NCI-H526 treated with DMSO at 0.1 percent for 48 hours (cell line): ENCODE results near the gene NDUFA8.

Experiments used
- DNase-seq: peaks from one replicate; lab custom pipeline; 2025; lab: John Stamatoyannopoulos, UW

The NDUFA8 gene

DNA sequence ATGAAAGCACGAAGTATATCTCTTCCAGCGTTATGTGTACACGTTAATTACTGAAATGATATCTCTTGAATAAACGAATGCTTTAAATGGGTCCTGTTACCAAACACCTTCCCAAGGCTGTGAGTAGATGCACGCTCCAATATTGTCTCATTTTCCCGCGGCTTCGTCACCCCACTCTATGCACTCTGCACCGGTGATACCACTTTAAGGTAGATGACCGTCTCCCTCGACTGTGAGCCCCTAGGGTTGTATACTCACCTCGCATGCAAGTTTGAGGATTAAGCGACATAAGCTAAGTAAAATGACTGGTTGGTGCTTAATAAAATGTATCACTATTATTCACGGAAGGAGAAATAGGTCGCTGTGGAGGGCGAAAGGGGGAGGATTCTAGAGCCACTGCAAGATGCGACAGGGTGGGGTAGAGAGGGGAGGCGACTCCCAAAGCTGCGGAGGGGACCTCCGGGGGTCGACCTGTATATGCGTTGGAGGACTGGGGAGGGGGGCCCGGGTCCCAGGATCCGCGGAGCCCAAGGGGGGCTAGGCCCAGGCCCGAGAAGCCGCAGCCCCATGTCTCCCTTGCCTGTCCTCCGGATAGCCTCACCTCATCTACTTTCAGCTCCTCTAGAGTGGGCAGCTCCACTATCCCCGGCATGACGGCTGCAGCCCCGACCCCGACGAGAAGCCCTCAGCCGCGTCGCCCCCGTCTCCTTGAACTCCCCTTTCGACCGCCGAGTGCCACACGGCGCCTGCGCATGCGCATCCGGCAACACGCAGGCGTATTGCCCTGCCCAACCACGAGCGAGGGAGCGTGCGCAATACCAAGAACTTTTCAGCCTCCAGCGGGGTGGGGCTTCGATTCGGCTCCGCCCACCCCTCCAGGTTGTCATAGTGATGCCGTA, at the start of gene NDUFA8, which contains the start of gene MORN5:
Gene NDUFA8, minus strand, starts transcription at position 754 of the 899 bp plus-strand sequence. Its CDS starts 102 bp downstream, at position 652.
Gene MORN5, plus strand, starts transcription at position 883 of the 899 bp plus-strand sequence. CDS start 65 bp downstream, outside the sequence.
- DNase-seq: peak; percentile 75

DNA sequence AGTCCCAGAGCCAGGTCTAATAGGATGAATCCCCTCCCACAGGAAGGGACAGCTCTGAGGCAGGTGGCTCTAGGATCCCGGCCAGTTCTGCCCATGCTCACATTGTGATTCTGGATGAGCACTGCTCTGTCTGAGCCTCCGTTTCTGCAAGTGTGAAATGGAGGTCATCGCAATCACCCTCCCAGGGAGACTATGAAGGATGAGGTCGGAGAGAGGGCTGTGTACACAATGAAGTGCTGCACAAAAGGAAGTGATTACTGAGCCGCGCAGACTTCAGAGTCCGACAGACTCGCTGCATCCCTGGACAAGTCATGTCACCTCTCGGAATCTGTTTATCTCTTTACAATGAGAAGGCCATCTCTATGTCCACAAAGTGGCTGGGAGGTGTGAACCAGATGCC, 47.5 kb upstream of the NDUFA8 start:
- DNase-seq: no peak

GRCh38 chr9:122206118-122207046, 46.8 kb upstream of the NDUFA8 start:
- no peak for DNase-seq

- DNase-seq: no peak
These were observed 45.6 kb upstream of the NDUFA8 start for GRCh38 chr9:122205176-122205575.

DNA sequence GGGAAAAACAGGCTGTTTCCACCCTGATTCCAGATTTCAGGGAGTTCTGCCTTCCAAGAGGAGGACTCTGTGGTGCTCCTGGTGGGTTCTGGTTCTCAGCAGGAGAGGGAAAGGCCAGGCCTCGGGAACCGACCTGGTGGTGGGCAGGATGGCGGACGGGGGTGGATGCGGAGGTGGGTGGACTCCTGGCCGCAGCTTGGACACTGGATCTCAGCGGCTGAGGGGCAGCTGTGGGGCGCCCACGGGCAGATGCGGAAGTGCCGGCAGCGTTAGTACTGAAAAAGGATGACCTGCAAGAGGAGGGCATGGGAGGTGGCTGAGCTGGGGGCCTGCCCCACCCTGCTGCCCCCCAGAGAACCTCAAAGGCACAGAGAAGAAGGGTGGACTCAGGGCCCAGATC, 44.9 kb upstream of the NDUFA8 start:
- DNase-seq: no peak

DNA sequence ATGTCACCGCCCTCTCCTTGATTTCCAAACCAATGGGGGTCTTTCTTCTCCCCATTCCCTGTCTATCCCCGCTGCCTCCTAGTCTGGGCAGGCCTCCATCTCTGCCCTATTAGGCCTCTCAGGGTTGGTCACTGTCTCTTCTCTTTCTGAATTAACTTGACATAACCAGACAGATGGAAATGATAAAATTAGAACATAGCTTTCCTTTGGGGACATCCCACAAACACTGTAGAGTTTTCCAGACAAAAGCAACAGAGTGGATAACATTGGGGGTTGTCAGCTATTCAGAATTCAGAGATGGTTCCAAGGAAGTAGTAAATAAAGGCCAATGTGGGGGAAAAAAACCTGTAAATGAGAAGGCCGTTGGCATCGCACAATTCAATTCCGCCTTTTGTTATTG, 44.5 kb upstream of the NDUFA8 start:
- no peak for DNase-seq

DNA sequence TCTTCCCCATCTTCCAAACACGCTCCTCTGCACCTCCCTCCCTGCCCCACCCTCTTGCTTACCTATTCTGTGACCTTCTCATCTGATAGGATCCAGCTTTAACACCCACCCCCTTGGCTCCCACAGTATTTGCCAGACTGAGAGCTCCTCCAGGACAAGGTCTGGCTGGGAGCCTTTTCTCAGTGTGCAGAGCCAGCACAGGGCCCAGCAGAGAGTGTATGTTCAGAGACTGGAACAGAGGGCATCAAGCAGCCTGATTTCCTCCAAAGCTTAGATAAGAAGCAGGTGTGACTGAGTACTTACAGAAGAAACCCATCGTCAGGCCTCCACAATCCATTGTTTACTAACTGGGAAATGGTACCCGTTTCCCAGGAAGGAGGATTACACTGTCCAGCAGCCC, 42.5 kb upstream of the NDUFA8 start:
- no peak for DNase-seq

DNA sequence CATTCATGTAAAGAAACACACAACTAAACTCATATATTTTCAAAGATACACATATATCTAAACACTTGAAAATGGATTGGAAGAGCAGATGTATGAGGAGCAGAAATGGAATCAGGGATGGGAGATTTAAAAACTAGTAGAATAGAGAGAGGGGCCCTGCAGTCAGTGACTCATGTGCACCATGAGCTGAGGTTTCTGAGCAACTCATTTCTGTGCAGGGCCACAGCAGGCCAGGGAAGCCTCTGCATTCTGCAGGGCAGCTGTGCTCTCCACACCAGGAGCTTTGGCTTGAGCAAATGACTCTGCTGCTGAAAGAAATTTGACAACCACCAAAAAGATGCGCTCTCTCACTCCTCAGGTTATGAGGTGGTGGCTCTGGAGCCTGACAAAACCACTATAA, 42.1 kb upstream of the NDUFA8 start:
- no peak for DNase-seq

GRCh38 chr9:122200960-122201595, 41.5 kb upstream of the NDUFA8 start:
- no peak for DNase-seq

GRCh38 chr9:122197882-122198281, 38.3 kb upstream of the NDUFA8 start:
- DNase-seq: no peak

- DNase-seq: peak; percentile 28
These were observed 37.8 kb upstream of the NDUFA8 start for GRCh38 chr9:122197426-122197825.

DNA sequence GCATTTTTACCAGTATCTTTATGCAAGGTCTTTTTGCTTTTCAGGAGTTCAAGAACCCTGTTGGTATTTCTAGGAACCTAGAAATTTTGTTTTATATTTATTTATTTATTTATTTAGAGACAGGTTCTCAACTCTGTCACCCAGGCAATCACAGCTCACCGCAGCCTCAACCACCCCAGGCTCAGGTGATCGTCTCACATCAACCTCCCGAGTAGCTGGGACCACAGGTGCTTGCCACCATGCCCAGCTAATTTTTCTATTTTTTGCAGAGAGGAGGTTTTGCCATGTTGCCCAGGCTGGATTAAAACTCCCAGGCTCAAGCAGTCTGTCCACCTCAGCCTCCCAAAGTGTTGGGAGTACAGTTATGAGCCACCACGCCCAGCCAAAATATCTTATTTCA, 36.3 kb upstream of the NDUFA8 start:
- no peak for DNase-seq

DNA sequence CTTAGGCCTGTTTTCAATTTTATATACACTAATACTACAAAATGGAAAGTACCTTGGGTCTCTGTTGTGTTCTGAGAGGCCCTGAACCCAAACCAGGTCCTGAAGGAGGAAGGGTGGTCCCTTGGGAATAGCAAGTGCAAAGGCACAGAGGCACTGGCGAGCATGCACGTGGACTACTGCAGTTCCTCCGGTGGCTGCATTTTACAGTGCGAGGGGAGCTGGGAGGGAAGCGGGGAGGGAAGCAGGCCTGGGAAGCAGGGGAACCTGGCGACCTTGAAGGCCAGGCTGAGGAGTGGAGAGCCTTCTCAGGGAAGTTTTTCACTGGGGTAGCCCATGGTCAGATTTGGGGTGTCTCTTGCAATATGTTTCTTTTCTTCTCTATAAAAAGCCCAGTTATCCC, 34.1 kb upstream of the NDUFA8 start:
- no peak for DNase-seq

DNA sequence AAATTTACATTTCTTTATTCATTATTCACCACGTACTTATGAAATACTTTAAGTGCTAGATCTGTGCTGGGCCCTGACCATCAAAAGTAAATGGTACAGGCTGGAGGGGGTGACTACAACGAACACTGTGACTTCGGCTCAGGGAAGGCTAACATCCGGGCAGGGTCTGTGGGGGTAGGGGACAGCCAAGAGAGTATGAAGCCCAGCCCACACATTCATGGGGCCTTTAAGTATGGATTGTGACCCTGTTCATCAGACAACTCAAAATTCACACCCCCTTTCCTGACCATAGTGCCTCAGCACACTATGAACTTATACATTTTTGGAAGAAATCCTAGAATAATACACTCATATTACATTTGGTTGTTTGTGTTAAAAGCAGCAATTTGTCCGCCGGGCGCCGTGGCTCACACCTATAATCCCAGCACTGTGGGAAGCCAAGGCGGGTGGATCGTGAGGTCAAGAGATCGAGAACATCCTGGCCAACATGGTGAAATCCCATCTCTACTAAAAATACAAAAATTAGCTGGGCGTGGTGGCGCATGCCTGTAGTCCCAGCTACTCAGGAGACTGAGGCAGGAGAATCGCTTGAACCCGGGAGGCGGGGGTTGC, 33.4 kb upstream of the NDUFA8 start:
- DNase-seq: no peak

DNA sequence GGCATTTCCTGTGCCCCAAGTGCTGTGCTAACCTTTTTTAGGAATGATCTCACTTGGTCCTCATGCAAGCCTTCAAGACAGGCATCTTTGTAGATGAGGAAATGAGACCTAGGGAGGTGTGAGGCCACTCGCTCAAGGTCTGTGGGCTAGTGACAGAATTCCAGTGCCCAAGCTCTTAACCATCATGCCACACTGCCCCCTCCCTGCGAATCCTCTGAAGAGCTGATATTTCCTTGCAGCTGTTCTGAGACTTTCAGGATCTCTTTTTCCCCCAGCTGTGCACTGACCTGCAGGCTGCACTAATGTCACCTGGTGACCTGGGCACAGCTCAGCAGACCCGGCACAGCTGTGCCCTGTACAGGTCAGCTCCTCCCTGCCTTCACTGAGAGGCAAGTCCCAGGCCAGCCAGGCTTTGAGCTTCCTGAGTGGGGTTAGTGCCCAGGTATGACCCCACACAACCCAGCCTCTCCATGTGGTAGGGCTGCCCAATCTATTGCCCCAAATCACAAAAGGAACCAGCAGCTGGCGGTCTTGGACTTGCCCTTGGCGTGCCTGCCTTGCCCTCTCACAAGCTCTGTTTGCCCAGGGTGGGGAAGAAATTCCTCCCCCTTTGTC, 32.8 kb upstream of the NDUFA8 start:
- DNase-seq: no peak

DNA sequence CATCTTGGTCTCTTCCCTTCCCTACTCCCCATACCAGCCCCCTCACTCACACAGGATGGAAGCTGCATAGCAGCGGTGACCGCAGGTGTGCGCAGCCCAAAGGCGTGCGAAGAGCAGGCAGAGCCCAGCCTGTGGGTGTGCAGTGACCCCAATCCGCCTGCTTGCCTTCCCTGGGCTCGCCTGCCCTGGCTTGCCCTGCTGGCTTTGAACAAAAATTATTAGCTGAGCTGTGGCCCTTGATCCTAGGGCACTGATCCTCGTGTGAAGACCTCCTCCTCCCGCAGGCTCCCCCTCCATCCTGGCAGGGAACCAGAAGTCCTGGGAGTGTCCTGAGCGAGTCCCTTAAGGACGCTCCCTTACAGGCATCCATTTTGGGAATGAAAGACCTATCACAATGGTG, 32.0 kb upstream of the NDUFA8 start:
- DNase-seq: no peak

DNA sequence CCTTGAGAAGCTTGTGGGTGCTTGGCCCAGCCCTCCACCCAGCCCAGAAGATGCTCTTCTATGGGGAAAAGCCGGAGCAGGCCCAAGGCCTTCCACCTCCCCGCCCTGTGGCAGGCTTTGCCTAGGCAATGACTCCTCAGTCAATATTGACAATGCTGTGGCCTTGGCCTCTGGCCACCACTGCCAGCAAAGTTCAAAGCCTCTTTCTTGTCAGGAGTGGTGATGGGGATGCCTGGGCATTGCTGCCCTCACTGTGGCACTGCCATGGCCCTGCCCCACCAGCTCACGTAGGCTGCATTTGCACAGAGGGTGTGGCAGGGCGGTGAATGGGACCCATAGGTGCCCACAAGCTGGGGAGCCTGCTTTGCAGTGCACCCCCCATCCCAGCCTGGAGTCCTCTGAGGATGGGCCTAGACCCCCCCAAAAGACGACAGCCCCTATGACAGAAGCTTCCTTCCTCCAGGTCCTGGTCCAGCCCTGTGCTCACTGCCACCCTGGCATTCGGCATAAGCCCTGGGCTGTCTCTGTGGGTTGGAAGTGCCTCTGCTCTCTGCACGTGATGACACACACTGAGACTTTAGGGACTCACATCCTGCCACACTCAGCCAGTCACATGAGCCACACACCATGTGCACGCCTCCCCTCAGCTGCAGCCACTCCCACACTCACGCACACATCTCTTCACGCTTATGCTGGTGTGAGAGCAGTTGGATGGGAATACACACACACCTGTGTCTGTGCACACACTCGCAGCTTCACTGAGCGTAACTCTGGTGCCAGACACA, 31.2 kb upstream of the NDUFA8 start:
- no peak for DNase-seq

DNA sequence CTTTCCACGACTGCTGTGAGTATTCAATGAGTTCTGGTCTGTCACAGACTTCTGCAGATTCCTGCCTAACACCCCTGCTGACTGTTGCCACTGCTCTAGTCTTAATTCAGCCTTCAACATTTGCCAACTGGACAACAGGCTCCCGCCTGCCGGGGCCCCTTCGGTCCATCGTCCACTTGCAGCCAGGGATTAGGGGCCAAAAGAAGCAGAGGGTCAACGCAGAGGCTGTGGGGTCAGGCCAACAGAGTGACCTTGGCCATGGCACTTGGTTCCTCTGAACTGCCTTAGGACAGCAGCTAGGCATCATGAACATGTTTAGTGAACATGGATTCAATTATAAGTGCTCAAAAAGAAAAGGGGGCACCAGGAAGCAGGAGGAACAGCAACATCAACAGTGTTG, 28.8 kb upstream of the NDUFA8 start:
- no peak for DNase-seq

DNA sequence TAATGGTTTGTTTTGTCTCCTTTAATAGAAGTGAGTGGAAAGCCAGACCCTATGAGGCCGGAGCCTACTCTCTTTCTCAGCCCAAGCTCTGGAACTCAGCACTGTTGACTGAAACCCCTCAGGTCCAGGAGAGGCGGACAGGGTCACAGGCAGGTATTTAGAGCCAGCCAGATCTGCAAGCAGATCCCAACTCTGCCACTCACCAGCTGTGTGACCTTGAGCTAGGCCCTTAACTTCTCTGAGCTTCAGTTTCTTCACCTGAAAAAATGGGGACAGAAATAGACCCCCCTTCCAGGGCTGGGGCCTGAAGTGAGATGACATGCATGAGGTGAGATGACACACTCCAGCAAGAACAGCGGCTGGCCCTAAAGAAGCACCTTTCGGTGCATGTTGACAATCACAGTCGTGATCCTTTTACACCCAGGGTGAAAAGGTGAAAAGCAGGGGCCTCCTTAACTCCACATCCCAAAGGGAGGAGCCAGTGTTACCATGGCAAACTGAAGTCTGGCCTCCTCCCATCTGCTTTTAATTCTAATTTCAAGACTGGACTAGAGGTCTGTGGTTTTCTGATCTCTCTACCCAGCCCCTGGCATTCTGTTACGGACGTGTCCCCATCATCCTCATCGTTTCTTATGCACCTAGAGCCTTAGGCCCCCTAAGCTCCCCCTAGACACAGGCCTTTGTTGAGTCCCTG, 27.3 kb upstream of the NDUFA8 start:
- DNase-seq: no peak

DNA sequence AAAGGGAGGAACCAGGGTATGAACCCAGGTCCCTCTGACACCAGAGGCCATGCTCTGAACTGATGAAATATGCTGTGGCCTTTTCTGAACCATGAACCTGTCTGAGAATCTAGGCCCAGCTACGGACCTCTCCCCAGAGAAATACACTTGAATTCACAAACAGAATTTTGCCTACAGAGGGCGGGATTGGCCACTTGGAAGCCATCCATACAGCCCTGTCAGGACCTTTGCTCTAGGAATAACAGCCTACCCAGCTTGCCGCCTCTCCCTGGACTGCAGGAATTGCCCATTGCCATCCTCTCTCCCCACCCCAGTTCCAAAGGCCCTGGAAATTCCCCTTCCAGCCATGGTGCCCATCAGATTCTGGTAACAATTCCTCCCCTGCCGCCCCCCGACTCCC, 26.7 kb upstream of the NDUFA8 start:
- no peak for DNase-seq
